Measurements from ENCODE around the gene NLRC5. TPM values are rescaled to one million over a fixed set of nuclear protein-coding genes. Genes with fewer than 3 reads are reported as not detected.
"Not testable (repeated sequence)": the region's sequence is repeated elsewhere in the genome, so short reads cannot be mapped to it uniquely, and the experiment has no call there.

The NLRC5 gene
- total RNA-seq, 1 experiment from 2014 or later: 8.4 TPM

GRCh38 chr16:57043248-57043647, 53.9 kb downstream of the NLRC5 start:
- DNase-seq (ENCODE audit: low spot score): no peak

- DNase-seq (ENCODE audit: low spot score): no peak
Observed at GRCh38 chr16:57044931-57045693, 55.8 kb downstream of the NLRC5 start.

GRCh38 chr16:57045694-57046381, 56.5 kb downstream of the NLRC5 start:
- DNase-seq (ENCODE audit: low spot score): no peak

GRCh38 chr16:57048095-57048494, 58.7 kb downstream of the NLRC5 start:
- DNase-seq (ENCODE audit: low spot score): no peak

- no peak for DNase-seq (ENCODE audit: low spot score)
Observed at GRCh38 chr16:57049678-57050077, 60.3 kb downstream of the NLRC5 start.

- DNase-seq (ENCODE audit: low spot score): no peak
Observed at GRCh38 chr16:57051696-57052228, 62.4 kb downstream of the NLRC5 start.

GRCh38 chr16:57053206-57053605, 63.8 kb downstream of the NLRC5 start:
- no peak for DNase-seq (ENCODE audit: low spot score)

GRCh38 chr16:57054338-57054737, 65.0 kb downstream of the NLRC5 start:
- DNase-seq (ENCODE audit: low spot score): no peak

- no peak for DNase-seq (ENCODE audit: low spot score)
Observed at GRCh38 chr16:57054771-57055170, 65.4 kb downstream of the NLRC5 start.

GRCh38 chr16:57055671-57056070, 66.3 kb downstream of the NLRC5 start:
- no peak for DNase-seq (ENCODE audit: low spot score)

- DNase-seq (ENCODE audit: low spot score): no peak
Observed at GRCh38 chr16:57058291-57058861, 69.0 kb downstream of the NLRC5 start.

- DNase-seq (ENCODE audit: low spot score): no peak
Observed at GRCh38 chr16:57060323-57061083, 71.1 kb downstream of the NLRC5 start.

GRCh38 chr16:57061084-57061905, 71.9 kb downstream of the NLRC5 start:
- peak; percentile 76 for DNase-seq (ENCODE audit: low spot score)

GRCh38 chr16:57062329-57062728, 73.0 kb downstream of the NLRC5 start:
- DNase-seq (ENCODE audit: low spot score): no peak

GRCh38 chr16:57063189-57063588, 73.8 kb downstream of the NLRC5 start:
- DNase-seq (ENCODE audit: low spot score): not testable (repeated sequence)

- DNase-seq (ENCODE audit: low spot score): no peak
Observed at GRCh38 chr16:57064995-57065394, 75.6 kb downstream of the NLRC5 start.

GRCh38 chr16:57066625-57067024, 77.3 kb downstream of the NLRC5 start:
- no peak for DNase-seq (ENCODE audit: low spot score)

GRCh38 chr16:57067347-57067746, 78.0 kb downstream of the NLRC5 start:
- DNase-seq (ENCODE audit: low spot score): no peak

GRCh38 chr16:57069053-57069452, 79.7 kb downstream of the NLRC5 start:
- DNase-seq (ENCODE audit: low spot score): no peak

GRCh38 chr16:57069635-57070370, 80.4 kb downstream of the NLRC5 start:
- DNase-seq (ENCODE audit: low spot score): no peak
